GM19099 (cell line): Measurements from ENCODE around the gene LYSMD4.

Experiments used
- POLR2A ChIP-seq: IDR thresholded peaks from 3 replicates; pipeline ENCODE4 v1.6.1; 2011; ENCODE audit warnings: low read depth; ENCODE audit not compliant: insufficient read length; ENCODE audit errors: extremely low read depth

The LYSMD4 gene

DNA sequence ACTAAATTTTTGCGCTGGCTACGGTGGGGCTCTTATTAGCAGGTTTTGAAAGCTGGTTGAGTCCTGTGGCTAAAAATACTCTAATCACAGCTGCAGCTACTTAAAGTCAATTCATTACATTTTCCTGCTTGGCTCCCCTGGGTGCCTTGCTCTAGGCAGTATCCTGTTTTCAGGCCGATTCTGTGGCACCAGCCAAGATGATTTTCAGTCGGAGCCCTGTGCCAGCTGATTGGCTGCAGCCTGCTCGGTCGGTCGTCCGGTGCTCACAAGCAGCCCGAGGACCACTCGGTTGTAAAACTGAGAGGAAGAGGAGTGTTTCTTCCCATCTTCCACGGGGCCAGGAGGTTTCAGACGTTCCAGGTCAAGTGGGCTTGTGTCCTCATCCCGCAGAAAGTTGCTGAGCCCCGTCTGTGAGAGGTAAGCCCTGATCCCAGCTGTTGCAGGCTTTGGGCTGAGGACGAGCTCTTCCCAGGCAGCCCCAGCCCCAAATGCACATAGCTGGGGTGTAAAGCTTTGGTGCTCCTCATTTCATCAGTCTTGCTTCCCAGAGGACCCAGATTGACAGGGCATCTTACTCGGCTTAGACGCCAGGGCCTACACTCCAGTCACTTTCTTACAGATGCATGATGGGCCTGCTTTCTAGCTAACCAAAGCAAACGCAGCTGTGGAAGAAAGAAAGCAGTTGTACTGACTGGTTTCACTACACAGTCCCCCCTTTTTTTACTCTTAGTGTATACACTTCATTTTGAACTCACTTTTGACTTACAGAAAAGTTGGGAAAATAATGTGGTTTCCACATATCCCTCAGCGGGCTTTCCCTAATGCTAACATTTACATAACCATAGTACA, 15.9 kb downstream of the LYSMD4 start:
- TF ChIP-seq POLR2A = no peak

DNA sequence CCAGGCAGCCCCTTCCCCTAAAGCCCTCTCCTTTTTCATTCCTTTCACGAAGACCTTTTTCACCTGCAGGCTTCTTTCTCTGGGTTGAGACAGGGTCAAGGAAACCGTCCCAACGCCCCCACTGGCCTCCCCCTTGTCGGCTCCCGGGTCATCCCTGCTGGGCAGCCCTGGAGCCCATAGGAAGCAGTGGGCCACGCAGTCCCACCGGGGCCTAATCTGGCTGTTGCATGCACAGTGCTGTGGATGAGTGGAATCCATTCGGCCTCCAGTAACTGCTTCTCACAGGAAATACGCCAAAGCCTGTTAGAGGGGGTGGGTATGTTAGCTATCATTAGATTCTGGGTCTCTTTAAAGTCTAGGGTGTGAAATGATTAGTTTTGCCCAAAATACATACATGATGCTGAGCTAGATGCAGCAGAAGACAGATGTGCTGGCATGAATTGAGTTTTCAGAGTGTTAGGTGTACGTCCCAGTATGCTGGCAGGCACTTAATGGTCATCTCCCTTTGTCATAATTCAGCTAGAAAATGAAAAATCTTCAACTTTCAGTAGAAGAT, 16.6 kb downstream of the LYSMD4 start:
- no peak for TF ChIP-seq POLR2A

DNA sequence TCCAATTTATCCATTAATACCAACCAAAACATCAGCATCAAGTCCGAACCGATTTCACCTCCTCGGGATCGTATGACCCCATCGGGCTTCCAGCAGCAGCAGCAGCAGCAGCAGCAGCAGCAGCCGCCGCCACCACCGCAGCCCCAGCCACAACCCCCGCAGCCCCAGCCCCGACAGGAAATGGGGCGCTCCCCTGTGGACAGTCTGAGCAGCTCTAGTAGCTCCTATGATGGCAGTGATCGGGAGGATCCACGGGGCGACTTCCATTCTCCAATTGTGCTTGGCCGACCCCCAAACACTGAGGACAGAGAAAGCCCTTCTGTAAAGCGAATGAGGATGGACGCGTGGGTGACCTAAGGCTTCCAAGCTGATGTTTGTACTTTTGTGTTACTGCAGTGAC, 20.8 kb downstream of the LYSMD4 start:
- no peak for TF ChIP-seq POLR2A

GRCh38 chr15:99711625-99712024, 21.6 kb downstream of the LYSMD4 start:
- TF ChIP-seq POLR2A = no peak

DNA sequence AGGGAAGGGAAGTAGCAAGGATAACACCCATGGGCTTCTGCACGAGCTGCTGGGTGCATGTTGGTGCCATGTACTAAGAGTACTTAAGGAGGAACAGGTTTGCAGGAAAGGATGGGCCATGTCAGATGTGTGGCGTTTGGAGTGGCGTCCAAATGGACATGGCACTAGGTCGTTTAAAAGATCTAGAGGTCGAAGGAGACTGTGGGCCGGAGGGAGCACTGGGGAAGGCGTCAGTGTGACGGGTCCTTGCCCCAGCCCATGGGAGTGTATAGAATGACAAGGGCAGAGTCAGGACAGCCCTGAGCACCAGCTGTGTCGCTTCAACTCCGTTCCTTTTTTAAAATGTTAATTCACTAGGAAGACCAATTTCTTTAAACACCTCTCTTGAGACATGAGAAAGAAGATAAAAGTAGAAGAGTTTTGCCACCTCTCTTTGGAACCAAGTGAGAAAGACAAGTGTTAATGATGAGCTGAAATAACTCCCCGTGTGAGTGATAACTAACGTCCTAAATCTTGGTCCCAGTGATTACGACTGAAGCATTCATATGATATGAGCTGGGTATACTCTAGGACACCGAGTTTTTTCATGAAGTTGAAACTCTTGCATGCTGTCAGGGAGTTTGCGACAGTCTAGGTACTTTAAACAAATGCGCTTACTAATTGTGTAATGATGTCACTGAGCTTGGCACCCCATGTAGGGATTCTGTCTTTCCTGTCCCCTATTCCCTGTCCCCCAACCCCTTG, 23.8 kb downstream of the LYSMD4 start:
- TF ChIP-seq POLR2A = no peak

GRCh38 chr15:99708563-99708962, 24.7 kb downstream of the LYSMD4 start:
- no peak for TF ChIP-seq POLR2A

- no peak for TF ChIP-seq POLR2A
Measured at GRCh38 chr15:99707473-99708270, 25.6 kb downstream of the LYSMD4 start.

- no peak for TF ChIP-seq POLR2A
Measured at GRCh38 chr15:99706557-99707303, 26.5 kb downstream of the LYSMD4 start.

GRCh38 chr15:99704444-99704838, 28.8 kb downstream of the LYSMD4 start:
- TF ChIP-seq POLR2A = no peak

GRCh38 chr15:99703603-99704443, 29.4 kb downstream of the LYSMD4 start:
- no peak for TF ChIP-seq POLR2A

DNA sequence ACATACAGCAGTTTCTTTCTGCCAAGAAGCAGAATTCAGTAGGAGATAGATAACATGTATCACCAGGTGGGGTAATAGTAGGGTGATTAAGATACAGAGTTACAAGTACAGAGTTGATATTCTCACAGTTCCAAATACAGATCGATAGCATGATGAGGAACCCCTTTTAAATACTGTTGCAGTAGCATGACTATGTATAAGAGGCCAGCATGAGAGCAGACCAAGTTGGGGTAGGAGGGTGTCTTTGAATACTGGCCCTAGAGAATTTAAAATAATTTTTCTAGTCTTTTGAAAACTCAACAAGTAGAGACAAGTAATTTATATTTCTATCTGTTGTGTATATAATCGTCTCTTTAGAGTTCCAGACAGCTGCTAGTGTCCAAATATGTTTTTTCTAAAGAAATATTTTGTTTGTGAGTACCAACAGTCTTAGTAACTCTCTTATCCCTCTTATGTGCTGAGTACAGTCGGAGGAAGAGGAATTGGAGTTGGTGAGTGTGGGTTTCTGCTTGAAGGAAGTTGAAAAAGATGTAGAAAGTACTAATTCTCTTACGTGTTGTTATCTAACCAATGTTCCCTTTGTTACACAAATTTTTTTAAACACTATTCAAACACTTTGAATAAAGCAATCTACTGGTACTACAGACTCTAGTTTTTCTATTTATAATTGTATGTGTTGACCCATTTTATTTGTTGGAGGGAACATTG, 30.2 kb downstream of the LYSMD4 start:
- no peak for TF ChIP-seq POLR2A

DNA sequence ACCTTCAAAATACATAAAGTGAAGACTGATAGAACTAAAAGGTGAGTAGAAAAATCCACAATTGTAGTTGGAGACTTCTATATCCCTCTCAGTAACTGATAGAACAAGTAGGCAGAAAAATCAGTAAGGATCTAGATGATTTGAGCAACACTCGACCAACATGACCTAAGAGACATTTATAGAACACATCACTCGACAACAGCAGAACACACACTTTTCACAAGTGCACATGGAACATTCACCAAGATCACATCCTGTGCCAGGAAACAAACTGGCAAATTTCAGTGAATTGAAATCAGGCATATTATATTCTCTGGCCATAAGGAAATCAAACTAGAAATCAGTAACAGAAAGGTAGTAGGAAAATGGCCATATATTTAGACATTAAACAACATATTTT, 37.1 kb downstream of the LYSMD4 start:
- no peak for TF ChIP-seq POLR2A

GRCh38 chr15:99692825-99693224, 40.4 kb downstream of the LYSMD4 start:
- no peak for TF ChIP-seq POLR2A
